ENCODE data around the gene ZNF514. TPM values are rescaled to one million over a fixed set of nuclear protein-coding genes. Genes with fewer than 3 reads are reported as not detected.

Gene ZNF514
- total RNA-seq, 1 experiment from 2014 or later = 21.7 TPM

- Histone ChIP-seq H3K27me3 (ENCODE audit: insufficient read depth, low read depth) (no peaks in the 10 kb centered on the region), H4K20me1 (ENCODE audit: insufficient read depth) (no peaks in the 10 kb centered on the region), H3K9me2 (ENCODE audit: insufficient read depth) (no peaks in the 10 kb centered on the region), H2AFZ (peak within 1 kb of the TSS; percentile 90), H3K4me3 (peak within 1 kb of the TSS; percentile 65), H3K27ac (peak within 1 kb of the TSS; percentile 55), H3K4me1 (replicated peaks; ENCODE audit: insufficient read depth) (peaks cover 17% of the 10 kb centered on the region), H3K9me3 (ENCODE audit: insufficient read depth, low read depth) (no peaks in the 10 kb centered on the region), H3K36me3 (ENCODE audit: low read depth) (no peaks in the 10 kb centered on the region), H3K4me2 (peak within 1 kb of the TSS; percentile 88), H3F3A (ENCODE audit: insufficient read depth, low read depth) (peaks cover 10% of the 10 kb centered on the region; the same call in 1 of the 2 replicates), H3K79me2 (ENCODE audit: low read depth) (peaks cover 20% of the 10 kb centered on the region)
- intact Hi-C loops (cut with micrococcal nuclease; ENCODE audit: unreplicated experiment) = loop anchor here (2.0 kb wide), 1 partner anchor 45 kb away; the partner anchor contains the start of gene MRPS5
- CTCF ChIA-PET = interaction anchor here (0.6 kb wide), 1 partner anchor 184 kb away, joined by 6 read pairs; no protein-coding TSS in a partner anchor
- TF ChIP-seq EZH2 (IDR thresholded peaks at IDR 0.05; ENCODE audit: low read depth) = no peak
- TF ChIP-seq, protein P1, sequence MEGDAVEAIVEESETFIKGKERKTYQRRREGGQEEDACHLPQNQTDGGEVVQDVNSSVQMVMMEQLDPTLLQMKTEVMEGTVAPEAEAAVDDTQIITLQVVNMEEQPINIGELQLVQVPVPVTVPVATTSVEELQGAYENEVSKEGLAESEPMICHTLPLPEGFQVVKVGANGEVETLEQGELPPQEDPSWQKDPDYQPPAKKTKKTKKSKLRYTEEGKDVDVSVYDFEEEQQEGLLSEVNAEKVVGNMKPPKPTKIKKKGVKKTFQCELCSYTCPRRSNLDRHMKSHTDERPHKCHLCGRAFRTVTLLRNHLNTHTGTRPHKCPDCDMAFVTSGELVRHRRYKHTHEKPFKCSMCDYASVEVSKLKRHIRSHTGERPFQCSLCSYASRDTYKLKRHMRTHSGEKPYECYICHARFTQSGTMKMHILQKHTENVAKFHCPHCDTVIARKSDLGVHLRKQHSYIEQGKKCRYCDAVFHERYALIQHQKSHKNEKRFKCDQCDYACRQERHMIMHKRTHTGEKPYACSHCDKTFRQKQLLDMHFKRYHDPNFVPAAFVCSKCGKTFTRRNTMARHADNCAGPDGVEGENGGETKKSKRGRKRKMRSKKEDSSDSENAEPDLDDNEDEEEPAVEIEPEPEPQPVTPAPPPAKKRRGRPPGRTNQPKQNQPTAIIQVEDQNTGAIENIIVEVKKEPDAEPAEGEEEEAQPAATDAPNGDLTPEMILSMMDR (conservative IDR thresholded peaks at IDR 0.05) = no peak
- BruUV-seq (replicated peaks) = no TSS peak
- POLR2A ChIA-PET (ENCODE audit: unreplicated experiment) = interaction anchor here (0.6 to 0.7 kb wide), 7 partner anchors 21 to 1817 kb away, joined by 3 to 6 read pairs (median 3); no protein-coding TSS in a partner anchor
- peak; percentile 97 to 98 for DNase-seq
Measured at GRCh38 chr2:95165371-95166064, 5.9 kb upstream of the ZNF514 start, which contains the start of gene ZNF2. Gene ZNF2, plus strand, starts transcription at chr2:95165809. Its CDS starts 10,418 bp downstream, at chr2:95176227.

- TF ChIP-seq, protein P1 (conservative IDR thresholded peaks at IDR 0.05) = no peak
- TF ChIP-seq EZH2 (IDR thresholded peaks at IDR 0.05; ENCODE audit: low read depth) = no peak
Measured at GRCh38 chr2:95165030-95165370, 5.4 kb upstream of the ZNF514 start.

GRCh38 chr2:95158891-95159619 is 593 bp downstream of the ZNF514 start:
- Histone ChIP-seq H3K79me2 (ENCODE audit: low read depth) (peaks cover under 1% of the 10 kb centered on the region; the same call in 1 of the 2 replicates), H3K27me3 (ENCODE audit: insufficient read depth, low read depth) (no peaks in the 10 kb centered on the region), H3K9me3 (ENCODE audit: insufficient read depth, low read depth) (peaks cover 33% of the 10 kb centered on the region; the same call in 1 of the 2 replicates), H3K4me2 (peak overlapping the region; percentile 90), H2AFZ (peak overlapping the region; percentile 97), H3K36me3 (ENCODE audit: low read depth) (peaks cover 22% of the 10 kb centered on the region), H3K4me1 (replicated peaks; ENCODE audit: insufficient read depth) (peaks cover 11% of the 10 kb centered on the region), H4K20me1 (ENCODE audit: insufficient read depth) (no peaks in the 10 kb centered on the region), H3F3A (ENCODE audit: insufficient read depth, low read depth) (peaks cover 22% of the 10 kb centered on the region; the same call in 1 of the 2 replicates), H3K4me3 (peak overlapping the region; percentile 84), H3K9me2 (ENCODE audit: insufficient read depth) (no peaks in the 10 kb centered on the region), H3K27ac (no peak overlapping the region)
- CTCF ChIA-PET = interaction anchor here (0.7 to 0.8 kb wide), 2 partner anchors 38 to 83 kb away, joined by 3 to 4 read pairs; no protein-coding TSS in a partner anchor
- POLR2A ChIA-PET (ENCODE audit: unreplicated experiment) = interaction anchor here (0.5 to 0.6 kb wide), 2 partner anchors 9 to 37 kb away, joined by 3 to 5 read pairs; no protein-coding TSS in a partner anchor
- intact Hi-C loops (cut with micrococcal nuclease; ENCODE audit: unreplicated experiment) = no loop called here
- DNase-seq = peak in 1 of 2 experiments; percentile 30
- TF ChIP-seq, protein P1 (conservative IDR thresholded peaks at IDR 0.05) = no peak
- no peak for TF ChIP-seq EZH2 (IDR thresholded peaks at IDR 0.05; ENCODE audit: low read depth)
- BruUV-seq (replicated peaks) = no TSS peak

More at GRCh38 chr2:95165030-95165370, 5.4 kb upstream of the ZNF514 start:
- H3K79me2 ChIP-seq (ENCODE audit: low read depth) = peaks cover 20% of the 10 kb centered on the region
- TSS peak; percentile 94 for BruUV-seq (replicated peaks)
- no peaks in the 10 kb centered on the region for H3K36me3 ChIP-seq (ENCODE audit: low read depth)
- no peaks in the 10 kb centered on the region for H4K20me1 ChIP-seq (ENCODE audit: insufficient read depth)
- peaks cover 17% of the 10 kb centered on the region for H3K4me1 ChIP-seq (replicated peaks; ENCODE audit: insufficient read depth)
- H3K27me3 ChIP-seq (ENCODE audit: insufficient read depth, low read depth) = no peaks in the 10 kb centered on the region
- peaks cover 15% of the 10 kb centered on the region; the same call in 1 of the 2 replicates for H3F3A ChIP-seq (ENCODE audit: insufficient read depth, low read depth)
- intact Hi-C loops (cut with micrococcal nuclease; ENCODE audit: unreplicated experiment) = loop anchor here (2.0 kb wide), 1 partner anchor 44 kb away; the partner anchor contains the start of gene MRPS5
- no peak for DNase-seq
- H3K9me3 ChIP-seq (ENCODE audit: insufficient read depth, low read depth) = no peaks in the 10 kb centered on the region
- no peaks in the 10 kb centered on the region for H3K9me2 ChIP-seq (ENCODE audit: insufficient read depth)
- peak overlapping the region; percentile 65 for H3K4me3 ChIP-seq
- peak overlapping the region; percentile 85 for H3K4me2 ChIP-seq
- ChIA-PET POLR2A (ENCODE audit: unreplicated experiment) (interaction anchor here (0.6 to 0.7 kb wide), 5 partner anchors 21 to 1818 kb away, joined by 3 to 6 read pairs (median 4); no protein-coding TSS in a partner anchor), CTCF (interaction anchor here (0.6 kb wide), 1 partner anchor 184 kb away, joined by 6 read pairs; no protein-coding TSS in a partner anchor)
- H3K27ac ChIP-seq = peak overlapping the region; percentile 55
- peak overlapping the region; percentile 90 for H2AFZ ChIP-seq
